Large intestine (tissue), 1 donor: ENCODE results near the gene SH3RF3. TPM values are rescaled to one million over a fixed set of nuclear protein-coding genes. Genes with fewer than 3 reads are reported as not detected.

Experiments
- polyA plus RNA-seq: library from polyadenylated mRNA; unstranded; fragments of 120-200 nt; gene quantifications from one replicate; pipeline ENCODE4 v1.2.1, GENCODE V29; 2013

Gene SH3RF3
- polyA plus RNA-seq, 1 donor: 3.0 TPM

Other genes with a start within 250 kb of the SH3RF3 start
- 2.0 TPM for gene EDAR, start 140.0 kb upstream of the SH3RF3 start, polyA plus RNA-seq